ENCODE results near the gene MEF2C. TPM values are rescaled to one million over a fixed set of nuclear protein-coding genes. Genes with fewer than 3 reads are reported as not detected.
A peak's percentile ranks its signal among the peaks of the same experiment; 100 is the strongest.

Gene MEF2C
- total RNA-seq, 1 experiment from 2014 or later: 9.9 TPM

DNA sequence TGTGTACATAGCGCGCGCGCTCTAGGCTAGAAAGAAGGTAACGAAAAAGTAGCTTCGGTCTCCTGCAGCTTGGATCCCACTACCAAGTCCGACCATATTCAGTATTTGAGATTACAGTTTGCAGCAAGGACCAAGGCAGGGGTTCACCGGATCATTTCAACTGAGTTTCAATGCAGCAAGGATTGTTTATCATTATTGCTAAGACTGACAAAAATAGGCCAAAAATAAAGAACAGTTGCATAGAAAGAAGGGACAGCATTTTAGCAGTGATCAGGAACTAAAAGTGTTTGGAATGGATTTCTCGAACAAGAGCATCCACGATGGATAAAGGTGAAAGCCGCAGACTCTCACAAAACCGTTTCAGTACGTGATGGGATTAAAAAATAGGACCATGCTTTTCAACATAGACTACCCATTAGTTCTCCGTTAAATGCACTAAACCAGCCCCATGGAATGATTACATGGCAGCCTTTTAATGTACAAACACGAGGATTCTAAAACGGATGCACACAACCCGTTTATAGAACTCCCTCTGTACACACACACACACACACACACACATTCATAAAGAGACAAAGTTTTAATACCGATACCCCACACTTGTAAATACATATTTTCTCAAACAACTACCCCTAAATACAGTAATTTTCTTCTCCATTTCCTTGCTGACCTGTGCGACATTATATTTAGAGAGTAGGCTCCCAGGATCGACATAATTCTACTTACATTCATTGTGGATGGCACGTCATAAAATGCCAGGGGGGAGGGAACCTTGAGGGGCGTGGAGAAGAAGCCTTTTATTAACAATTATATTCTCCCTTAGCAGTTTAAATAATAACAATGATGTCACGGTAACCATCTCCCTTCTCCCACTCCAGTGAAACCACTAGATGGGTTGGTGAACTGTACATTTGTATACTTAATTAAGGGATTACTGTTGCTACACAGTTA is 197.1 kb downstream of the MEF2C start:
- no peak for ATAC-seq
- in situ Hi-C loops (cut with HindIII; ENCODE audit: low pct_unique_long_range_greater_than_20kb, low sequenced_read_pairs) (loop anchor here (25.0 kb wide), 1 partner anchor 924 kb away; no protein-coding TSS in a partner anchor), intact Hi-C loops (cut with micrococcal nuclease; ENCODE audit: unreplicated experiment) (no loop called here)
- no TSS peak for BruUV-seq (replicated peaks)
- H3K4me3 ChIP-seq (ENCODE audit: low read depth in 2 of 2, low read length in 2 of 2): no peak overlapping the region
- CTCF ChIA-PET: no interaction called here
- no peaks in the 10 kb centered on the region for H3K36me3 ChIP-seq (ENCODE audit: control insufficient read depth, insufficient read depth, low read length)
- TF ChIP-seq, protein P1, sequence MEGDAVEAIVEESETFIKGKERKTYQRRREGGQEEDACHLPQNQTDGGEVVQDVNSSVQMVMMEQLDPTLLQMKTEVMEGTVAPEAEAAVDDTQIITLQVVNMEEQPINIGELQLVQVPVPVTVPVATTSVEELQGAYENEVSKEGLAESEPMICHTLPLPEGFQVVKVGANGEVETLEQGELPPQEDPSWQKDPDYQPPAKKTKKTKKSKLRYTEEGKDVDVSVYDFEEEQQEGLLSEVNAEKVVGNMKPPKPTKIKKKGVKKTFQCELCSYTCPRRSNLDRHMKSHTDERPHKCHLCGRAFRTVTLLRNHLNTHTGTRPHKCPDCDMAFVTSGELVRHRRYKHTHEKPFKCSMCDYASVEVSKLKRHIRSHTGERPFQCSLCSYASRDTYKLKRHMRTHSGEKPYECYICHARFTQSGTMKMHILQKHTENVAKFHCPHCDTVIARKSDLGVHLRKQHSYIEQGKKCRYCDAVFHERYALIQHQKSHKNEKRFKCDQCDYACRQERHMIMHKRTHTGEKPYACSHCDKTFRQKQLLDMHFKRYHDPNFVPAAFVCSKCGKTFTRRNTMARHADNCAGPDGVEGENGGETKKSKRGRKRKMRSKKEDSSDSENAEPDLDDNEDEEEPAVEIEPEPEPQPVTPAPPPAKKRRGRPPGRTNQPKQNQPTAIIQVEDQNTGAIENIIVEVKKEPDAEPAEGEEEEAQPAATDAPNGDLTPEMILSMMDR (IDR thresholded peaks at IDR 0.05): no peak
- TF ChIP-seq POLR2AphosphoS5 (IDR thresholded peaks at IDR 0.05; ENCODE audit: low read depth, low read length) (no peak), TCF7L2 (IDR thresholded peaks at IDR 0.05; ENCODE audit: low read depth, low read length) (no peak), SIN3A (IDR thresholded peaks at IDR 0.05; ENCODE audit: borderline replicate concordance, insufficient read depth, low read depth, low read length) (no peak)
- TF ChIP-seq, protein P2, sequence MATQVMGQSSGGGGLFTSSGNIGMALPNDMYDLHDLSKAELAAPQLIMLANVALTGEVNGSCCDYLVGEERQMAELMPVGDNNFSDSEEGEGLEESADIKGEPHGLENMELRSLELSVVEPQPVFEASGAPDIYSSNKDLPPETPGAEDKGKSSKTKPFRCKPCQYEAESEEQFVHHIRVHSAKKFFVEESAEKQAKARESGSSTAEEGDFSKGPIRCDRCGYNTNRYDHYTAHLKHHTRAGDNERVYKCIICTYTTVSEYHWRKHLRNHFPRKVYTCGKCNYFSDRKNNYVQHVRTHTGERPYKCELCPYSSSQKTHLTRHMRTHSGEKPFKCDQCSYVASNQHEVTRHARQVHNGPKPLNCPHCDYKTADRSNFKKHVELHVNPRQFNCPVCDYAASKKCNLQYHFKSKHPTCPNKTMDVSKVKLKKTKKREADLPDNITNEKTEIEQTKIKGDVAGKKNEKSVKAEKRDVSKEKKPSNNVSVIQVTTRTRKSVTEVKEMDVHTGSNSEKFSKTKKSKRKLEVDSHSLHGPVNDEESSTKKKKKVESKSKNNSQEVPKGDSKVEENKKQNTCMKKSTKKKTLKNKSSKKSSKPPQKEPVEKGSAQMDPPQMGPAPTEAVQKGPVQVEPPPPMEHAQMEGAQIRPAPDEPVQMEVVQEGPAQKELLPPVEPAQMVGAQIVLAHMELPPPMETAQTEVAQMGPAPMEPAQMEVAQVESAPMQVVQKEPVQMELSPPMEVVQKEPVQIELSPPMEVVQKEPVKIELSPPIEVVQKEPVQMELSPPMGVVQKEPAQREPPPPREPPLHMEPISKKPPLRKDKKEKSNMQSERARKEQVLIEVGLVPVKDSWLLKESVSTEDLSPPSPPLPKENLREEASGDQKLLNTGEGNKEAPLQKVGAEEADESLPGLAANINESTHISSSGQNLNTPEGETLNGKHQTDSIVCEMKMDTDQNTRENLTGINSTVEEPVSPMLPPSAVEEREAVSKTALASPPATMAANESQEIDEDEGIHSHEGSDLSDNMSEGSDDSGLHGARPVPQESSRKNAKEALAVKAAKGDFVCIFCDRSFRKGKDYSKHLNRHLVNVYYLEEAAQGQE (IDR thresholded peaks at IDR 0.05; ENCODE audit: insufficient read depth in 1 of 2, low read depth in 2 of 2, low read length in 1 of 2): no peak
- POLR2A ChIA-PET: no interaction called here
- no peak overlapping the region for H3K27ac ChIP-seq (ENCODE audit: low read length)
- H3K9me3 ChIP-seq (ENCODE audit: control insufficient read depth, insufficient read depth, low read depth, low read length): no peaks in the 10 kb centered on the region
- no peak for DNase-seq (ENCODE audit: low read depth, low spot score)
- peaks cover 2% of the 10 kb centered on the region; the same call in 1 of the 2 replicates for H3K27me3 ChIP-seq (ENCODE audit: control insufficient read depth, insufficient read depth, low read length)
- H3K4me1 ChIP-seq (ENCODE audit: control insufficient read depth, insufficient read depth, low read length): peaks cover 3% of the 10 kb centered on the region; the same call in 1 of the 2 replicates

DNA sequence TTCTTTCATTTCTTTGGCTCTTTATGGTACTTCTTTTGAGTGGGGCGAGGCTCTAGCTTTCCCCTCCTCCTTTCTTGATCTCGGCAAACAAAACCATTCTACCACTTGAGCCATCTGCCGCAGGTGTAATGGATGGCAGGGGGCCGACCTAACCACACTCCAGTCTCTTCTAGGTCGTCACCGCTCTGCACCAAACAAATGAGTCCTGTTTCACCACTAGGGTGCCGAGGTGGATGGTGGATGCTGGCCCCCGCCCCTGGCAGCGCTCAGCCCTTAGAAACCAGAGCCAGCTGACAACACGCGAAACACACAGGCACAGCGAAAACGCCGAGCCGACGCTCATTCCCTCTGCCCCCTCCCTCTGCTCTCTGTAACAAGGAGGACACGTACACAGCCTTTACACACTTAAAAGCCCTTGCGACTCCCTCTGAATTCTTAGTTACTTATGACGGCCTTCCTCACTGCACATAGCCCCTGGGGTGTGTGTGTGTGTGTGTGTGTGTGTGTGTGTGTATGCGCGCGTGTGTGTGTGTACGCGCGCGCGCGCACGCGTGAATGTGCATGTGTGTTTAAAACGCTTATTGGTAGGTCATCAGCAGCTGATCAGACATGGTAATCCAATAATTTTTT is 199.4 kb downstream of the MEF2C start:
- no TSS peak for BruUV-seq (replicated peaks)
- ATAC-seq: peak; percentile 40; the same call in 1 of the 2 replicates
- Histone ChIP-seq H3K36me3 (ENCODE audit: control insufficient read depth, insufficient read depth, low read length) (no peaks in the 10 kb centered on the region), H3K4me1 (ENCODE audit: control insufficient read depth, insufficient read depth, low read length) (peaks cover 8% of the 10 kb centered on the region), H3K4me3 (ENCODE audit: low read depth in 2 of 2, low read length in 2 of 2) (no peak overlapping the region), H3K27ac (ENCODE audit: low read length) (no peak overlapping the region), H3K9me3 (ENCODE audit: control insufficient read depth, insufficient read depth, low read depth, low read length) (no peaks in the 10 kb centered on the region), H3K27me3 (ENCODE audit: control insufficient read depth, insufficient read depth, low read length) (peaks cover 2% of the 10 kb centered on the region; the same call in 1 of the 2 replicates)
- CTCF ChIA-PET: no interaction called here
- intact Hi-C loops (cut with micrococcal nuclease; ENCODE audit: unreplicated experiment): no loop called here
- POLR2A ChIA-PET: no interaction called here
- DNase-seq (ENCODE audit: low read depth, low spot score): no peak
- TF ChIP-seq, protein P2 (IDR thresholded peaks at IDR 0.05; ENCODE audit: insufficient read depth in 1 of 2, low read depth in 2 of 2, low read length in 1 of 2): no peak
- TF ChIP-seq TCF7L2 (IDR thresholded peaks at IDR 0.05; ENCODE audit: low read depth, low read length): no peak
- TF ChIP-seq, protein P1 (IDR thresholded peaks at IDR 0.05): no peak
- no peak for TF ChIP-seq POLR2AphosphoS5 (IDR thresholded peaks at IDR 0.05; ENCODE audit: low read depth, low read length)
- TF ChIP-seq SIN3A (IDR thresholded peaks at IDR 0.05; ENCODE audit: borderline replicate concordance, insufficient read depth, low read depth, low read length): no peak
- in situ Hi-C loops (cut with HindIII; ENCODE audit: low pct_unique_long_range_greater_than_20kb, low sequenced_read_pairs): loop anchor here (25.0 kb wide), 1 partner anchor 921 kb away; no protein-coding TSS in a partner anchor
